Gastroesophageal sphincter (tissue), 4 donors: Measurements from ENCODE around the gene DYNC1I1. TPM values are rescaled to one million over a fixed set of nuclear protein-coding genes. Genes with fewer than 3 reads are reported as not detected.

Experiments
- ATAC-seq: fragments of 150-250 bp; one replicate; pipeline ENCODE4 v1.9.1; 2016; ENCODE audit warnings: mild to moderate bottlenecking, moderate library complexity
- H3K27ac ChIP-seq, 4 donors: fragments of 200-600 bp; sonication (generic) in 3 of 4; 1 replicate in 3 of 4; 2 replicates in 1 of 4; pipeline ENCODE4 v1.5.1; 2016 to 2019
- H3K27me3 ChIP-seq: fragments of 200-600 bp; sonication (generic); one replicate; pipeline ENCODE4 v1.5.1; 2019
- H3K36me3 ChIP-seq, 2 donors: fragments of 200-600 bp; sonication (generic); one replicate each; pipeline ENCODE4 v1.5.1; 2019; ENCODE audit warnings: control low read depth in 1 of 2
- H3K4me1 ChIP-seq, 3 donors: fragments of 200-600 bp; sonication (generic); 1 replicate in 2 of 3; 2 replicates in 1 of 3; pipeline ENCODE4 v1.5.1; 2016 to 2019; ENCODE audit warnings: control low read depth in 2 of 3
- H3K4me3 ChIP-seq, 2 donors: fragments of 200-600 bp; sonication (generic); one replicate each; pipeline ENCODE4 v1.5.1; 2019; ENCODE audit warnings: mild to moderate bottlenecking in 1 of 2, moderate library complexity in 1 of 2
- H3K9me3 ChIP-seq, 3 donors: fragments of 200-600 bp; sonication (generic); one replicate each; pipeline ENCODE4 v1.5.1; 2017 to 2019; ENCODE audit warnings: control low read depth in 2 of 3
- CTCF ChIP-seq, 4 experiments: fragments of 200-600 bp in 2 of 4; fragments of 450-650 bp in 2 of 4; sonication (generic) in 1 of 4; IDR thresholded peaks; one replicate each; pipeline ENCODE4 v1.5.1; 2017 to 2019; ENCODE audit warnings: antibody characterized with exemption in 4 of 4, mild to moderate bottlenecking in 2 of 4, moderate library complexity in 2 of 4
- EP300 ChIP-seq: sonication (generic); formaldehyde crosslinking; IDR thresholded peaks from one replicate; pipeline ENCODE4 v1.6.1; 2017; ENCODE audit warnings: antibody characterized with exemption, mild to moderate bottlenecking
- POLR2A ChIP-seq, 2 donors: fragments of 450-650 bp; IDR thresholded peaks; one replicate each; pipeline ENCODE4 v1.6.1; 2017; ENCODE audit warnings: antibody characterized with exemption in 2 of 2, mild to moderate bottlenecking in 2 of 2, moderate library complexity in 1 of 2
- POLR2AphosphoS5 ChIP-seq: sonication (generic); formaldehyde crosslinking; IDR thresholded peaks from one replicate; pipeline ENCODE4 v1.6.1; 2017; ENCODE audit warnings: antibody characterized with exemption
- WGBS, 2 donors: methylation state at CpG; one replicate each; pipeline ENCODE4 v1.1.5; 2018; ENCODE audit warnings: low coverage in 1 of 2; 5-methylcytosine and 5-hydroxymethylcytosine counted together
- total RNA-seq, 4 donors: library from RNA; depleted of rRNA; stranded (reverse); fragments of >200 nt; gene quantifications; one replicate each; pipeline ENCODE4 v1.1.0, GENCODE V29; 2016

DYNC1I1 gene
- total RNA-seq, 4 donors from 2014 or later = 7.6 to 23.8 (median 18.2) TPM

- Histone ChIP-seq H3K27me3 (no peaks in the 10 kb centered on the region), H3K4me3 (no peak overlapping the region), H3K27ac (no peak overlapping the region), H3K36me3 (no peaks in the 10 kb centered on the region), H3K4me1 (no peaks in the 10 kb centered on the region), H3K9me3 (no peaks in the 10 kb centered on the region)
- TF ChIP-seq CTCF (IDR thresholded peaks at IDR 0.05) (no peak), POLR2AphosphoS5 (no peak), POLR2A (IDR thresholded peaks at IDR 0.05) (no peak), EP300 (no peak)
- no peak for ATAC-seq
- 58 to 63% methylated on average over 3 of the region's 3 CpGs for WGBS, 2 donors
Measured at GRCh38 chr7:96089511-96089910, 317.2 kb downstream of the DYNC1I1 start.

GRCh38 chr7:96090756-96091155 is 318.4 kb downstream of the DYNC1I1 start:
- Histone ChIP-seq H3K9me3 (no peaks in the 10 kb centered on the region), H3K36me3 (no peaks in the 10 kb centered on the region), H3K4me3 (no peak overlapping the region), H3K27me3 (no peaks in the 10 kb centered on the region), H3K27ac (no peak overlapping the region), H3K4me1 (no peaks in the 10 kb centered on the region)
- TF ChIP-seq CTCF (IDR thresholded peaks at IDR 0.05) (no peak), POLR2AphosphoS5 (no peak), EP300 (no peak), POLR2A (IDR thresholded peaks at IDR 0.05) (no peak)
- no peak for ATAC-seq
- 72 to 80% methylated on average over 6 of the region's 6 CpGs for WGBS, 2 donors

- 9 to 25% methylated on average over 1 of the region's 1 CpG for WGBS, 2 donors
- no peak overlapping the region for H3K4me3 ChIP-seq
- TF ChIP-seq CTCF (IDR thresholded peaks at IDR 0.05) (no peak), POLR2A (IDR thresholded peaks at IDR 0.05) (no peak), POLR2AphosphoS5 (no peak), EP300 (no peak)
- no peaks in the 10 kb centered on the region for H3K4me1 ChIP-seq
- no peak overlapping the region for H3K27ac ChIP-seq
- no peaks in the 10 kb centered on the region for H3K27me3 ChIP-seq
- H3K36me3 ChIP-seq = no peaks in the 10 kb centered on the region
- ATAC-seq = no peak
- H3K9me3 ChIP-seq = no peaks in the 10 kb centered on the region
Measured at GRCh38 chr7:96093435-96093834, 321.1 kb downstream of the DYNC1I1 start.

GRCh38 chr7:96097835-96098234 is 325.5 kb downstream of the DYNC1I1 start:
- peaks cover 0 to 4% (median 0%) of the 10 kb centered on the region in 3 donors for H3K9me3 ChIP-seq
- ATAC-seq = no peak

More at GRCh38 chr7:96097835-96098234, 325.5 kb downstream of the DYNC1I1 start:
- H3K27me3 ChIP-seq = no peaks in the 10 kb centered on the region
- WGBS, 2 donors = 14 to 53% methylated on average over 2 of the region's 2 CpGs
- no peaks in the 10 kb centered on the region for H3K36me3 ChIP-seq
- H3K4me3 ChIP-seq = no peak overlapping the region
- no peak overlapping the region for H3K27ac ChIP-seq
- H3K4me1 ChIP-seq = no peaks in the 10 kb centered on the region
- TF ChIP-seq EP300 (no peak), POLR2AphosphoS5 (no peak), CTCF (IDR thresholded peaks at IDR 0.05) (no peak), POLR2A (IDR thresholded peaks at IDR 0.05) (no peak)
